OCI-LY3 (cell line): ENCODE measurements around the gene NEK2.
"Not testable (repeated sequence)": the region's sequence is repeated elsewhere in the genome, so short reads cannot be mapped to it uniquely, and the experiment has no call there.

Experiments
- EZH2phosphoT487 ChIP-seq: fragments of 200-600 bp; shearing (Covaris generic); IDR thresholded peaks from 2 replicates; pipeline ENCODE4 v1.6.1; 2018; ENCODE audit warnings: antibody characterized with exemption, mixed run types, low read depth
- TF ChIP-seq, protein P1 (sequence below): fragments of 200-600, 300-600 bp; sonication (generic); IDR thresholded peaks from 2 replicates; pipeline ENCODE4 v1.5.1; 2014; ENCODE audit warnings: antibody characterized with exemption, low read length, low read depth

GRCh38 chr1:211682186-211682585 is 6.8 kb upstream of the NEK2 start:
- TF ChIP-seq, protein P1, sequence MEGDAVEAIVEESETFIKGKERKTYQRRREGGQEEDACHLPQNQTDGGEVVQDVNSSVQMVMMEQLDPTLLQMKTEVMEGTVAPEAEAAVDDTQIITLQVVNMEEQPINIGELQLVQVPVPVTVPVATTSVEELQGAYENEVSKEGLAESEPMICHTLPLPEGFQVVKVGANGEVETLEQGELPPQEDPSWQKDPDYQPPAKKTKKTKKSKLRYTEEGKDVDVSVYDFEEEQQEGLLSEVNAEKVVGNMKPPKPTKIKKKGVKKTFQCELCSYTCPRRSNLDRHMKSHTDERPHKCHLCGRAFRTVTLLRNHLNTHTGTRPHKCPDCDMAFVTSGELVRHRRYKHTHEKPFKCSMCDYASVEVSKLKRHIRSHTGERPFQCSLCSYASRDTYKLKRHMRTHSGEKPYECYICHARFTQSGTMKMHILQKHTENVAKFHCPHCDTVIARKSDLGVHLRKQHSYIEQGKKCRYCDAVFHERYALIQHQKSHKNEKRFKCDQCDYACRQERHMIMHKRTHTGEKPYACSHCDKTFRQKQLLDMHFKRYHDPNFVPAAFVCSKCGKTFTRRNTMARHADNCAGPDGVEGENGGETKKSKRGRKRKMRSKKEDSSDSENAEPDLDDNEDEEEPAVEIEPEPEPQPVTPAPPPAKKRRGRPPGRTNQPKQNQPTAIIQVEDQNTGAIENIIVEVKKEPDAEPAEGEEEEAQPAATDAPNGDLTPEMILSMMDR, result not testable (repeated sequence)
- not testable (repeated sequence) for TF ChIP-seq EZH2phosphoT487
